GM10266 (cell line): ENCODE data around the gene FASTKD3.

Experiments used
- DNase-seq: peaks from one replicate; pipeline ENCODE4 v3.0.0; 2012; ENCODE audit errors: extremely low spot score
- TF ChIP-seq, protein P1 (sequence below): IDR thresholded peaks from 2 replicates; pipeline ENCODE4 v1.5.1; 2012; ENCODE audit warnings: mild to moderate bottlenecking, low read depth; ENCODE audit not compliant: control insufficient read depth, insufficient read depth; ENCODE audit errors: missing control alignments

The FASTKD3 gene

DNA sequence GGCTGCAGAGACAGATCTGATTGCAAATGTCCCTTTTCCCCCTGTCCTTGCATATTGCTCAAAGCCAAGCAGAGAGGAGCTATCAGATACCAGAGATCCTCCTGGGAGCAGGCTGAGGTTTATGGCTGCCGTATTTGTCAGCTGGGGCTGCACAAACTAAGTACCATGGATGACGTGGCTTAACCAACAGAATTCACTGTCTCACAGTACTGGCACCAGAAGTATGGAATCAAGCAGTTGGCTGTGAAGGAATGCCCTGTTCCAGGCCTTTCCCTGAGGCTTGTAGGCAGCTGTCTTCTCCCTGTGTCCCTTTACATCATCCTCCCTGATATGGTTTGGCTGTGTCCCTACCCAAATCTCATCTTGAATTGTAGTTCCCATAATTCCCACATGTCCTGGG is 20.5 kb downstream of the FASTKD3 start:
- DNase-seq = no peak
- TF ChIP-seq, protein P1, sequence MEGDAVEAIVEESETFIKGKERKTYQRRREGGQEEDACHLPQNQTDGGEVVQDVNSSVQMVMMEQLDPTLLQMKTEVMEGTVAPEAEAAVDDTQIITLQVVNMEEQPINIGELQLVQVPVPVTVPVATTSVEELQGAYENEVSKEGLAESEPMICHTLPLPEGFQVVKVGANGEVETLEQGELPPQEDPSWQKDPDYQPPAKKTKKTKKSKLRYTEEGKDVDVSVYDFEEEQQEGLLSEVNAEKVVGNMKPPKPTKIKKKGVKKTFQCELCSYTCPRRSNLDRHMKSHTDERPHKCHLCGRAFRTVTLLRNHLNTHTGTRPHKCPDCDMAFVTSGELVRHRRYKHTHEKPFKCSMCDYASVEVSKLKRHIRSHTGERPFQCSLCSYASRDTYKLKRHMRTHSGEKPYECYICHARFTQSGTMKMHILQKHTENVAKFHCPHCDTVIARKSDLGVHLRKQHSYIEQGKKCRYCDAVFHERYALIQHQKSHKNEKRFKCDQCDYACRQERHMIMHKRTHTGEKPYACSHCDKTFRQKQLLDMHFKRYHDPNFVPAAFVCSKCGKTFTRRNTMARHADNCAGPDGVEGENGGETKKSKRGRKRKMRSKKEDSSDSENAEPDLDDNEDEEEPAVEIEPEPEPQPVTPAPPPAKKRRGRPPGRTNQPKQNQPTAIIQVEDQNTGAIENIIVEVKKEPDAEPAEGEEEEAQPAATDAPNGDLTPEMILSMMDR = no peak

DNA sequence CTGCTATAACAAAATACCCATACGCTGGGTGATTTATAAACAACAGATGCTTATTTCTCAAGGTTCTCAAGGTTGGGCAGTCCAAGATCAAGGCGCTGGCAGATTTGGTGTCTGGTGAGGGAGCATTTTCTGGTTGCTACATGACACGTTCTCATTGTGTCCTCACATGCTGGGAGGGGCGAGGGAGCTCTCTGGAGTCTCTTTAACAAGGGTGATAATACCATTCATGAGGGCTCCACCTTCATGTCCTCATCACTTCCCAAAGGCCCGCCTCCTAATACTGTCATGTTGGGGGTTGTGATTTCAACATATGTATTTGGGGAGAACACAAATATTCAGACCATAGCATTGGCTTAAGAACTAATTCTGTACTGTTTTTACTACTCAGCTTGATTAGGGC is 22.5 kb downstream of the FASTKD3 start:
- no peak for DNase-seq
- TF ChIP-seq, protein P1 = no peak

DNA sequence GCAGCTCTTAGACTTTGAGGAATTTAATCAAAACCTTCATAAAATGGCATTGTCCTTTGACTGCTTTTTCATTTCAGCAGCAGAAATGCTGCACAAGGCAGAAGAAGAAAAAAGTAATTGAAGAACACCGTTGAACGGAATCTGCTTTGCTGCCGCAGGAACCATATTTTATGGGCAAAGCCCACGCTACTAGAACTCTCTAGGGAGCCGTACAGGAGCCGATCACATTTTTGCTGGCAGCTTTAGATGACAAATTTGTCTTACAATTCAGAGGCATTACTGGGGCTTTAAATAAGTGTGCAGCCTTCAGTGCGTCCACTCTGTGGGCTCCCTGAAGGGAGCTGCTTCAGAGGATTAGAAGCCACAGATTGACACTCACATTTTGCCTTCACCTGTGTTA is 23.3 kb downstream of the FASTKD3 start:
- TF ChIP-seq, protein P1 = no peak

DNA sequence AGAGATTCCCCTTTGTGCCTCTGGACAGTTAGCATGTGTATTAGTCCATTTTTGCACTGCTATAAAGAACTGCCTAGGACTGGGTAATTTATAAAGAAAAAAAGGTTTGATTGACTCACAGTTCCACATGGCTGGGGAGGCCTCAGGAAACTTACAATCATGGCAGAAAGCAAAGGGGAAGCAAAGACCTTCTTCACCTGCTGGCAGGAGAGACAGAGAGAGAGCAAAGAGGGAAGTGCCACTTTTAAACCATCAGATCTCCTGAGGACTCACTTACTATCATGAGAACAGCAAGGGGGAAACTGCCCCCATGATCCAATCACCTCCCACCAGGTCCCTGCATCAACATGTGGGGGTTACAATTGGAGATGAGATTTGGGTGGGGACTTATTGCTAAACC is 23.9 kb downstream of the FASTKD3 start:
- DNase-seq = no peak
- TF ChIP-seq, protein P1 = no peak

More for the DNA sequence above, 23.3 kb downstream of the FASTKD3 start:
- no peak for DNase-seq

DNA sequence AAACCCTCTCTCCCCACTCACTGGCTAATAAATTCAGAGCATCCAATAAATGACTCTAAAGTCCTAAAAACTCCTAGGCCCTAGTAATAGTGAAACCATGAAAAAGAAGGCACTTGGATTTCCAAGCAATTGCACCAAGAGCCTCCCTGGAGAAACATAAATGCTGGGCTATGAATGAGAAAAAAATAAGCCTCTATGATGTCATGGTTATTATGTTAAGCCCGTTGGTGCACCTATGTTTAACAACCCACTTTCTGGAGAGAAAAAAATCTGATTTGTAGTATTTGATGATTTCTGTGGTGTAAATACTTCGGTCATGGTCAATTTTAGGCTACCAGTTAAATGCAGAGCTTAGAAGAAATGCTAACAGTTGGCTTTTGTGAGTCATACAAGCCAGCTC is 26.3 kb downstream of the FASTKD3 start:
- DNase-seq = no peak
- TF ChIP-seq, protein P1 = no peak

DNA sequence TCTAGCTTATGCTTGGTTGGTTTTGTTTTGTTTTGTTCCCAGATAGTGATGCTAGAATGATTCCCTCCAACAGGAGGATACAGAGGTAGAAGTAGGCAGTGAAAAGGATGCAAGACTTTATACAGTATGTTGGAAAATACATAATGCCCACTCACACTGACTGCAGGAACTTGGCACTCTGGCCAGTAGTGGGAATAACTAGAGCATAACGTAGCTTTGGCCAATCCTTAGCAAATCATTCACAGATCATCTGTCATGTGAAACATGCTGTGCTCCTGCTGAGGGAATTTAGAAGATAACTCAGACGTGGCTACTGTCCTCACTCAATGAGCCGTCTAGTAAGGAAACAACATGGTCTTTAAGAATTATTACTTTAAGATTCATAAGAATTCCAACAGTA is 31.4 kb downstream of the FASTKD3 start:
- TF ChIP-seq, protein P1 = no peak
- no peak for DNase-seq

DNA sequence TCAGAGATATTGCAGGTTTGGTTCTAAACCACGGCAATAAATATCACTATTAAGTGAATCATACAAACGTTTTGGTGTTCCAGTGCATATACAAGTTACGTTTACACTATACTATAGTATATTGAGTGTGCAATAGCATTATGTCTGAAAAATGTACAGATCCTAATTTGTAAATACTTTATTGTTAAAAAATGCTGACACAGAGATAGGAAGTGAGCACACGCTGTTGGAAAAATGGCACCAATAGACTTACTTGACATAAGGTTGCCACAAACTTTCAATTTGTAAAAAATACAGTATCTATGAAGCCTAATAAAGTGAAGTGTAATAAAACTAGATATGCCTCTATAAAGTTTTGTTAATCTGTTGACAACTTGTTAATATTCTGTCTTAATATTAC is 33.8 kb downstream of the FASTKD3 start:
- DNase-seq = no peak
- TF ChIP-seq, protein P1 = no peak
